ENCODE results near the gene B4GALT3. TPM values are rescaled to one million over a fixed set of nuclear protein-coding genes. Genes with fewer than 3 reads are reported as not detected.

Gene B4GALT3
- total and polyA plus RNA-seq, 8 donors, result 14.8 to 35.6 (median 20.3) TPM

GRCh38 chr1:161133220-161133740 lies 44.0 kb downstream of the B4GALT3 start:
- DNase-seq (no peak), ATAC-seq (peak in 1 of 4 donors; percentile 51), FAIRE-seq (no peak)
- intact Hi-C loops (cut with DNase I), result loop anchor here in 1 of 3 donors (10.0 kb wide), 1 partner anchor 298 kb away; no protein-coding TSS in a partner anchor
- peak overlapping the region; percentile 87 to 97 (median 92) for H3K27ac ChIP-seq
- no peak for TF ChIP-seq CTCF (IDR thresholded peaks at IDR 0.05)
- peaks cover 0 to under 1% (median 0%) of the 10 kb centered on the region in 3 donors for H3K36me3 ChIP-seq
- peak overlapping the region; percentile 51 to 79 (median 64) for H3K4me3 ChIP-seq
- no peaks in the 10 kb centered on the region for H3K9me3 ChIP-seq
- no peaks in the 10 kb centered on the region for H3K27me3 ChIP-seq
- peaks cover 6 to 12% (median 9%) of the 10 kb centered on the region in 3 donors for H3K4me1 ChIP-seq
- WGBS, 2 donors, result 3 to 4% methylated on average over 11 of the region's 11 CpGs

DNA sequence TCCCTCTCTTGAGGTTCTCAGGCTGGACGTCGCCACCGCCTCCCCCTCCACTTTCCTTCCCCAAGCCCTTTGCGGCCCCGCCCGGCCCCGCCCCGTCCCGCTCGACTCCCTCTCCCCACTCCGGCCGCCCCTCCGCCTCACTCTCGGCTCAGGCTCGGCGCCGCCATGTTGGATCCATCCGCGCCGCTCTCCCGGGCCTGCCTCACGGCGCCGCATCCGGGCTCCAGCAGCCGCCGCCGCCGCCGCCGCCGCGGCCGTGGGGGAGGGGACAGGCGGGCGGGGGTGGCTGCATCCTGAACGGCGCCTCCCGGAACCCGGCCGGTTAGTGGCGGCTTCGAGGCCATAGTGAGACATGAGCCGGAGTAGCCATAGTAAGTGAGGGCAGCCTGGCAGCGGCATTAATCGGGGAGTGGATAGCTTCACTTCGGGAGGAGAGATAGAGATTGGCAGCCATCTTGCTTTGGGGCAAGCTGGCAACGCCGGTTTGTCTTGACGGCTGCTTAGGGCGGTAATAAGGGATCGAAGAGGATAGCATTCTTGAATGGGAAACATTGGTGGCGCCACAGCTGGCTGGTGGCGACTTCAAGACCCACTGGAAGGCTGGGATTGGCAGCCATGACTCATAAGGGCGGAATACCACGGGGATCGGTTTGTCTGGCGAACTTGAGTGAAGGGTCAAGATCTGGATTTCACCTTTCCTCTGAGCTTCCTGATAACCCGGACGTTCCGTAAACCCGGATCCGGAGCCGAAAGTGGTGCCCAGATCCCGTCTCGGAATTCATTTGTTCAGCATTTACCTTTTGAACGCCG lies 44.7 kb downstream of the B4GALT3 start, which contains the start of gene DEDD:
DEDD (minus strand) TSS at position 258 of the 810 bp plus-strand sequence. CDS start 8,205 bp downstream, outside the sequence.
- peaks cover 0 to 4% (median 0%) of the 10 kb centered on the region in 3 donors for H3K36me3 ChIP-seq
- no peaks in the 10 kb centered on the region for H3K9me3 ChIP-seq
- TF ChIP-seq CTCF (IDR thresholded peaks at IDR 0.05), result no peak
- peaks cover 6 to 12% (median 9%) of the 10 kb centered on the region in 3 donors for H3K4me1 ChIP-seq
- FAIRE-seq (no peak), ATAC-seq (peak; percentile 89 to 95 (median 93)), DNase-seq (peak; percentile 89 to 96 (median 94))
- peak within 1 kb of the TSS; percentile 87 to 97 (median 92) for H3K27ac ChIP-seq
- H3K27me3 ChIP-seq, result no peaks in the 10 kb centered on the region
- H3K4me3 ChIP-seq, result peak within 1 kb of the TSS; percentile 51 to 79 (median 64)
- WGBS, 2 donors, result 0 to 1% methylated on average over 65 to 68 of the region's 68 CpGs
- intact Hi-C loops (cut with DNase I), result loop anchor here in 1 of 3 donors (10.0 kb wide), 1 partner anchor 298 kb away; no protein-coding TSS in a partner anchor

- DNase-seq (no peak), ATAC-seq (peak in 3 of 4 donors; percentile 5 to 15 (median 10)), FAIRE-seq (no peak)
- TF ChIP-seq CTCF (IDR thresholded peaks at IDR 0.05), result no peak
- Histone ChIP-seq H3K27me3 (no peaks in the 10 kb centered on the region), H3K36me3 (peaks cover 0 to 4% (median 0%) of the 10 kb centered on the region in 3 donors), H3K4me3 (peak overlapping the region; percentile 51 to 79 (median 64)), H3K9me3 (no peaks in the 10 kb centered on the region), H3K27ac (peak overlapping the region; percentile 87 to 97 (median 92)), H3K4me1 (peaks cover 6 to 12% (median 9%) of the 10 kb centered on the region in 3 donors)
- WGBS, 2 donors, result 2 to 4% methylated on average over 22 of the region's 22 CpGs
- intact Hi-C loops (cut with DNase I), result loop anchor here in 1 of 3 donors (10.0 kb wide), 1 partner anchor 297 kb away; no protein-coding TSS in a partner anchor
Measured at GRCh38 chr1:161131523-161132409, 45.5 kb downstream of the B4GALT3 start.

- peaks cover 6 to 12% (median 9%) of the 10 kb centered on the region in 3 donors for H3K4me1 ChIP-seq
- DNase-seq (no peak), FAIRE-seq (no peak), ATAC-seq (no peak)
- H3K36me3 ChIP-seq, result peaks cover 0 to 10% (median 0%) of the 10 kb centered on the region in 3 donors
- no peak for TF ChIP-seq CTCF (IDR thresholded peaks at IDR 0.05)
- H3K27me3 ChIP-seq, result no peaks in the 10 kb centered on the region
- 39 to 47% methylated on average over 1 of the region's 1 CpG for WGBS, 2 donors
- intact Hi-C loops (cut with DNase I), result loop anchor here in 1 of 3 donors (10.0 kb wide), 1 partner anchor 295 kb away; no protein-coding TSS in a partner anchor
- no peaks in the 10 kb centered on the region for H3K9me3 ChIP-seq
- no peak overlapping the region for H3K4me3 ChIP-seq
- no peak overlapping the region for H3K27ac ChIP-seq
Measured at GRCh38 chr1:161130266-161130665, 47.0 kb downstream of the B4GALT3 start.
